Activated CD4-positive, alpha-beta T cell treated with anti-CD3 and anti-CD28 coated beads, Interleukin-2, amount 50 U/mL, for 16 hours (primary cell): ENCODE measurements around the gene GRM8.
"Not testable (repeated sequence)": the region's sequence is repeated elsewhere in the genome, so short reads cannot be mapped to it uniquely, and the experiment has no call there.

Source experiments
- DNase-seq: peaks from one replicate; pipeline ENCODE4 v3.0.0-alpha.2; 2020

GRM8 gene

DNA sequence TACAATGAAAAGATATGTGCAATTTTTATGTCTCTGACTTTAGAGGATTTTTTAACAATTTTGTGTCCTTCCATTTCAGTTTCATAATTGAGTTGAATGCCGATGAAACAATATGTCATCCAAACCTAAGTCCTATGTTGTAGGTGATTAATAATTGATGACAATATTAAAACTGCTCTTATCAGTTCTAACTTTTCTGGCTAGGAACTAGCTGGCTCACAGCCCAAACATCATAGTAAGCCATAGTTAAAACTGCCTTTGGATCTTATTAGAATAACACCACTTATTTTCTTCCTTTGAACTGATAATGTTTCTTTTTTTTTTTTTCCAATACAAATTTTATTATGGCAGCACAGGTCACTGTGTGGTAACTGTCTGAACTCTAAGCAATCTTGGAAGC, 230.9 kb downstream of the GRM8 start:
- DNase-seq, result no peak

- no peak for DNase-seq
Measured at GRCh38 chr7:127021019-127021738, 231.6 kb downstream of the GRM8 start.

GRCh38 chr7:127018889-127019288, 233.9 kb downstream of the GRM8 start:
- DNase-seq, result no peak

DNA sequence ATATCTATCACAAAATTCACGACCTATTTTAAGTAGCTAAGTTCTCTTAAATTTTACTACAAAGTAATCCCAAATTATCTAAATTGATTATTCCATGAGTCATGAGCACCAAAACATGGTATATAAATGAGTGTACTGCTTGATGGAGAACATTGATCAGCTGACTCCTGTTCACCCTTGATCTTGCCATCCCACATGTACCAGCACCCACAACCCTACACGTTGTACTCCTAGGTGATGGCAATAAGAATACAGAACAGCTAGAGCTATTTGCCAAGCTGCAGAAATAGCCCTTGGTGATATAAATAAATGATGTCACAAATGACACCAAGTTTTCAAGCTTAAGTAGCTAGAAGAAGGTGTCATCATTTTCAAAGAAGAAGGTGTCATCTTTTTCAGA, 235.5 kb downstream of the GRM8 start:
- no peak for DNase-seq

GRCh38 chr7:127000725-127001124, 252.0 kb downstream of the GRM8 start:
- DNase-seq, result no peak

DNA sequence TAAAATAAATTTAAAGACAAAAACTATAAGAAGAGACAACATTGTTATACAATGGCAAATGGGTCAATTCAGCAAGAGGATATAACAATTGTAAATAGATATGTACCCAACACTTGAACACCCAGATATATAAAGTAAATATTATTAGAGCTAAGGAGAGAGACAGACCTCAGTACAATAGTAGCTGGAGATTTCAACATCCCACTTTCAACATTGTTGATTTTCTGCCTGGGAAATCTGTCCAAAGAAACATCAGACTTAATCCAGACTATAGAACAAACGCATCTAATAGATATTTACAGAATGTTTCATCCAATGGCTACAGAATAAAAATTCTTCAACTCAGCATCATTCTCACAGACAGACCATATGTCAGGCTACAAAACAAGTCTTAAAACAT, 256.1 kb downstream of the GRM8 start:
- DNase-seq, result no peak

DNA sequence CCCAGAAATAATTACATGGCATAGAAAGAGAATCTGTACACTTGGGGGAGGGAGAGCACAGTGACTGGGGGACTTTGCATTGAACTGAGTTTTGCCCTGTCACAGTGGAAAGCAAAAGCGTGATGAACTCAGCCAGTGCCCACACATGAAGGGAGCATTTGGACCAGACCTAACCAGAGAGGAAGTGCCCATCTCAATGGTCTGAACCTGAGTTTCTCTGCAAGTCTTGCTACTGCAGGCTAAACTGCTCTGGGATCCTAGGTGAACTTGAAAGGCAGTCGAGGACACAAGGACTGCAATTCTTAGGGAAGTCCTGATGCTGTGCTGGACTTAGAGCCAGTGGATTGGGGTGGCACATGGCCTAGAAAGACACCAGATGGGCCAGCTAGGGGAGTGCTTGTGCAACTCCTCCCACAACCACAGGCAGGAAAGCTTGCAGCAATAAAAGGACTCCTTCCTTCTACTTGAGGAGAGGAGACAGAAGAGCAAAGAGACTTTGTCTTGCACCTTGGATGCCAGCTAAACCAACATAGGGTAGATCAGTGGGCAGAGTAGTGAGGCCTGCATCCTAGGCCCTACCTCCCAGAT, 259.0 kb downstream of the GRM8 start:
- no peak for DNase-seq

GRCh38 chr7:126988022-126988421, 264.7 kb downstream of the GRM8 start:
- DNase-seq, result no peak

DNA sequence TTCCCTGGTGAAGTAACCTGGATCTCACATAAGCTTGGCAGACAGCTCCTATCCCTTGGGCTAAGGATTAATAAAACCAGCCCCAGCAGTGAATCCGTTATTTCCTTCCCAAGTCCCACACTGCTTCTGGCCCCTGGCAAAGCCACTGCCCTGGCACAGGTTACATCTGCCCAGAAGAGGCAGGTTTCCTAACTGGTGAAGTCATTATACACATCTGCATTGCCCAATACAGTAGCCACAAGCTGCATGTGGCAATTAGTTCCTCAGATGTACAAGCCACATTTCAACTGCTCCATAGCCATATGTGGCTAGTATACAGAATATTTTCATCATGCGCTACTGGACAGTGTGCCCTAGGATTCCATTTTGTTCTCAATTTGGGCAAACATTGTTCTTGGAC, 273.0 kb downstream of the GRM8 start:
- DNase-seq, result no peak

DNA sequence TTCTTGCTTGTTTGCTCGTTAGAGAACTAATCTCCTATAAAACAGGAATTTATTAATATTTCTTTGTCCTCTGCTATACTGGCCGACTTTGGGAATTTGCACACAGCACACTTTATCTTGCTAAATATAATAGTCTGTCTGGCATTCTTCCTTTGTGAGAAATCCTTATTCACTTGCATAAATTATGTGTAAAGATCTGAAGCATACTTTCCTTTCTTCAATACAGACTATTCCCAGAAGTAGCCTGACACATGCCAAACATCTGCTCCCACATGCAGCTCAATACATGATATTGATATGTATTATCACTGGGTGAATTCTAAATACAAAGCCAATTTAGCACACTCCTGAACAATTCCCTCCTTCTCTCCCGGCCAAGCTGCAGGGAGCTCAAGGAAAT, 273.9 kb downstream of the GRM8 start:
- DNase-seq, result no peak

DNA sequence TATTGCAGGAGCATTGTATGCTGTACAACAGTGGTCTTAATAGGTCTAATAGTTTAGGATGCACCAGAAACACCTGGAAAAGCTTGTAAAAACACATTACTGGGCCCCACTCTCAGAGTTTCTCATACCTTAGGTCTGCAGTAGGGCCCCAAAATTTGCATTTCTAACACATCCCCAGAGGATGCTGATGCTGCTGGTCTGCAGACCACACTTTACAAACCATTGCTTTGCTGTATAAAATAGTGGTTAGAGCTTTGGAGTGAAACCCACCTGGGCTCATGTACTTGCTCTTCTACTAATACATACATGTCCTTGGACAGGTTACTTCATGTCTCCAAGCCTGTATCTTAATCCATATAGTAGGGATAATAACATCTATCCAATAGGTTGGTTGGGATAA, 279.7 kb downstream of the GRM8 start:
- no peak for DNase-seq

DNA sequence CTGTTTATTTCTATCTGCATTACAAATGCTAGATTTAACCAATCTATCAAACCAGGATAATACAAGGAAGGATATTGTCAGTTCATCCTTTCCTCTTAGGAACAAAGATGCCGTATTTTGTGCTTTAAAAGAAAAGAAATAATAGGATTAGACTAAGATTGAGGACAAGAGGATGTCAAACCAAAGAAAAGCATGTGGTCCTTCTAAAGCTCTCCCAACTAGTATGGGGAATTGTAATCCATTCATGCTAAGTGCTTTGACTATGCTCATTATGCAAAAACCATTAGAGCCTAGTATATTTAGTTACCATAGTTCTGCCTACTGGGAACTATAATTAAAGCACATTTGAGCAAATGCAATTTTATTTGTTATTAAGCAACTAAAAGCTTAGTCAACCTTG, 280.2 kb downstream of the GRM8 start:
- no peak for DNase-seq

DNA sequence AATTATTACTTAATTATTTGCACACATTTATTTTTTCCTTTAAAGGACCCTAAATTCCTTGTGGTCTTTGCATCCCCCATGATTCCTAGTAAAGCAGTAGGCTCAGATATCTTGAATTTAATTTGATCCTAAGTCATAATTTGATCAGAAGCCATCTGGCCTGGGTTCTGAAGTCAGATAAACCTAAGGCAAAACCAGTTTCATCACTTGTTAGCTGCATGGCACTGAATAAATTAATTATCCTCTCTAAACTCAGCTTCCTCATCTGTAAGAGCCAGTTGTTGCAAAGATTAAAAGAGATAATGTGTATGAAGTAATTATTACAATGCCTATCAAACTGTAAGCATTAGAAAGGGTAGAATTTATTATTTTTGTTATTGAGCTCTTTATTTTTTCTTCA, 293.1 kb downstream of the GRM8 start:
- DNase-seq, result no peak

GRCh38 chr7:126958367-126958766, 294.4 kb downstream of the GRM8 start:
- no peak for DNase-seq

GRCh38 chr7:126957443-126957842, 295.3 kb downstream of the GRM8 start:
- no peak for DNase-seq

DNA sequence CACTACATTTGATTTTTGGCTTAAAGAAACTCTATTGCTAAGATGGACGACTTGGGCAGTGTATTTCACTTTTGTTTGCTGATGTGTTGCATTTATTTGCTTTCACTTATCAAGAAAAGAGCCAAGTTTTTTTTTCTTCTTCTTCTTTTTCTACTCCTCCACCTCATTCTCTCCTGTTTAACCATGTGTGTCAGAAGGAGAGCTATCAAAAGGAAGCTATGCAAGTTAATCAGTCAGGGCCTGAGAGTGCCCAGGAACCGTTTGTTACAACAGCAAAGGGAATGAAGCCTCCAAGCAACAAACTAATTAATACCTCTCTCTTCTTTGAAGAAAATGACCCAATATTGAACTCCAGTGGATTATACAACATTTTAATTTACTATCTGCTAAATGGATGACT, 299.3 kb downstream of the GRM8 start:
- no peak for DNase-seq

DNA sequence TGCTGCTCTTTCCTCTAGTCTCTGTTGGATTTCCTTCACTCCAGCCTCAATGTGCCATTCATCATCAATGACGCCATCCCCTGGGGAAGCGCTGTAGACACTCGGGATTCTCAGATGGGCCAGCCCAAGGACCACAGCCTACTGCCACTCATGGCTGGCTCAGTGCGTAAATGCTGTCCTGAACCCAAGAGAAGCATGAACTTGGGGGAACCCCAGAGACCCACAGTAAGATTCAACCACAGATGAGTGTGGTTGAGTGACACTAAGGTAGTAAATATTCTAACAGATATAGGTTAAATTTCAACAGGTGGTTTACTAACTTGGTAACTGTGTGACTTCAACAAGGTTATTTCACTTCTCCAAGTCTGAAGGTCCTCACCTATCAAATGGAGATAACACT, 304.1 kb downstream of the GRM8 start:
- DNase-seq, result no peak

DNA sequence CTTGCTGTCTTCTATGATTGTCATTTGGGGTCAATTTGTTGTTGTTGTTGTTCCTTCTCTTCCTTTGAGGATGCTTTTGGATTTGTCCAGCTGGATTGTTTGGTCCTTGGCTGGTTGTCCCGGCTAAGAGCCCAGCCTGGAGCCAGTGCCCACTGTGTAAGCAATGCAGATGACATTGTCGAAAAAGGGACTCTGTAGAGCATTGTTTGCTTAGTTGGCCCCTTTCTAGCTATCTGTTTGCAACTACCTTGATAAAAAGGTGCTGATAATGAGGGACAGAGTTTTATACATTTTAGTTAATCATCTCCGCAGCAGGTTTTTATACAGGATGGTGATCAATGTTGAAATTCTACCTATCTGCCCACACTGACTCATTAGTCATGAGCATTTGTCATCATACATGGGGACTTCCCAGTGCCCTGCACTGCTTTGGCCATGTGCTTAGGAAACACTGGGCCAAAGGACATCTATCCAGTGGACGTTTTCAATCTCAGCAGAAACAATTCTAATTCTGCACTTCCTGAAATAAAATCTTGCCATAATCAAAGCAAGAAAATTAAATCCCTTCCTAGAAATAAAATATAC, 311.9 kb downstream of the GRM8 start:
- DNase-seq, result no peak

GRCh38 chr7:126937171-126937570, 315.6 kb downstream of the GRM8 start:
- DNase-seq, result no peak

DNA sequence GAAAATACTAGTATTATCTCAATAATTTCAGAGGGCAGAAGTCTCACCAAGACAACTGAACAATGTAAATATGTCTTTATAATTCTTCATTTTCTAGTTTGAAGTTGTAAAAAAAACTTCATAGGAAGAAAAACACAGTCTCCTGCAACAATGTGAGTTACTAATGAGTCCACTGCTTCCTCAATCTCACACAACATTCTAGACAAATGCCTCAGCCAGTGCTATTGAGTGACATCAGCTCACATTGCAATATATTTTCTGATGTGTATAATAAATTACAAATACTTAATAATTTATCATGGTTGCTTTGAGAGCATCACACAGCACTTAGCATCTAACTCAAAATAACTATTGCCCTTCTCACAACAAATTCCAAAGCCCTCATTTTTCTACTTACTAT, 321.2 kb downstream of the GRM8 start:
- no peak for DNase-seq

- DNase-seq, result no peak
Measured at GRCh38 chr7:126930166-126930565, 322.6 kb downstream of the GRM8 start.

- DNase-seq, result no peak
Measured at GRCh38 chr7:126924477-126924876, 328.3 kb downstream of the GRM8 start.

- not testable (repeated sequence) for DNase-seq
Measured at GRCh38 chr7:126911627-126912026, 341.1 kb downstream of the GRM8 start.

GRCh38 chr7:126908564-126908963, 344.2 kb downstream of the GRM8 start:
- DNase-seq, result not testable (repeated sequence)

GRCh38 chr7:126907657-126908056, 345.1 kb downstream of the GRM8 start:
- not testable (repeated sequence) for DNase-seq
